NB4 (cell line): ENCODE measurements around the gene BDKRB1.

Experiments
- DNase-seq: peaks from one replicate; pipeline ENCODE4 v3.0.0; 2010; ENCODE audit warnings: low read depth
- H3K4me3 ChIP-seq: one replicate; pipeline ENCODE4 v1.5.1; 2011; ENCODE audit warnings: mild to moderate bottlenecking, low read depth, low read length, moderate library complexity
- CTCF ChIP-seq: IDR thresholded peaks from one replicate; pipeline ENCODE4 v1.5.1; 2012; ENCODE audit warnings: low read depth, low read length
- MAX ChIP-seq: IDR thresholded peaks from 2 replicates; pipeline ENCODE4 v1.6.1; 2011; ENCODE audit warnings: low read depth, low read length
- MYC ChIP-seq: IDR thresholded peaks from 2 replicates; pipeline ENCODE4 v1.6.1; 2011; ENCODE audit warnings: low read depth, low read length
- POLR2A ChIP-seq: IDR thresholded peaks from 2 replicates; pipeline ENCODE4 v1.6.1; 2011; ENCODE audit warnings: mild to moderate bottlenecking; ENCODE audit not compliant: insufficient read length; ENCODE audit errors: extremely low read depth

The BDKRB1 gene

GRCh38 chr14:96235426-96235825 is 20.6 kb upstream of the BDKRB1 start:
- no peak overlapping the region for H3K4me3 ChIP-seq
- TF ChIP-seq MAX (no peak), CTCF (no peak), MYC (no peak), POLR2A (no peak)
- DNase-seq = no peak

- DNase-seq = no peak
- no peak overlapping the region for H3K4me3 ChIP-seq
- no peak for TF ChIP-seq CTCF
- no peak for TF ChIP-seq POLR2A
- TF ChIP-seq MYC = no peak
- TF ChIP-seq MAX = no peak
These were observed 18.4 kb upstream of the BDKRB1 start for GRCh38 chr14:96237641-96238040.

GRCh38 chr14:96238676-96239265 is 17.2 kb upstream of the BDKRB1 start:
- DNase-seq = no peak
- H3K4me3 ChIP-seq = no peak overlapping the region
- TF ChIP-seq MYC = no peak
- TF ChIP-seq POLR2A = no peak
- no peak for TF ChIP-seq MAX
- TF ChIP-seq CTCF = no peak

GRCh38 chr14:96239711-96240141 is 16.3 kb upstream of the BDKRB1 start:
- DNase-seq = no peak
- H3K4me3 ChIP-seq = no peak overlapping the region
- TF ChIP-seq MAX = no peak
- no peak for TF ChIP-seq POLR2A
- TF ChIP-seq CTCF = no peak
- no peak for TF ChIP-seq MYC

GRCh38 chr14:96240641-96241040 is 15.4 kb upstream of the BDKRB1 start:
- H3K4me3 ChIP-seq = no peak overlapping the region
- TF ChIP-seq CTCF = no peak
- no peak for TF ChIP-seq POLR2A
- TF ChIP-seq MYC = no peak
- no peak for TF ChIP-seq MAX
- DNase-seq = no peak

- no peak for DNase-seq
- H3K4me3 ChIP-seq = no peak overlapping the region
- TF ChIP-seq POLR2A = no peak
- TF ChIP-seq CTCF = no peak
- TF ChIP-seq MAX = no peak
- TF ChIP-seq MYC = no peak
These were observed 13.9 kb upstream of the BDKRB1 start for GRCh38 chr14:96242126-96242525.
